Stomach (tissue), 9 donors: Measurements from ENCODE around the gene RAB6B. TPM values are rescaled to one million over a fixed set of nuclear protein-coding genes. Genes with fewer than 3 reads are reported as not detected.
"Not testable (repeated sequence)": the region's sequence is repeated elsewhere in the genome, so short reads cannot be mapped to it uniquely, and the experiment has no call there.

ENCODE experiments used
- DNase-seq, 2 donors: peaks; one replicate each; pipeline versions ENCODE4 v3.0.0 to v3.0.0-alpha.2; 2013 to 2019
- H3K27ac ChIP-seq, 5 donors: fragments of 200-600 bp in 4 of 5; sonication (generic) in 4 of 5; one replicate each; pipeline ENCODE4 v1.5.1; 2013 to 2019; ENCODE audit warnings: mild to moderate bottlenecking in 1 of 5, moderate library complexity in 1 of 5
- H3K27me3 ChIP-seq, 3 donors: fragments of 200-600 bp; sonication (generic); one replicate each; pipeline ENCODE4 v1.5.1; 2017 to 2019; ENCODE audit warnings: mixed run types in 1 of 3
- H3K36me3 ChIP-seq, 4 donors: fragments of 200-600 bp; sonication (generic); 1 replicate in 3 of 4; 2 replicates in 1 of 4; pipeline ENCODE4 v1.5.1; 2016 to 2019
- H3K4me1 ChIP-seq, 4 donors: fragments of 200-600 bp; sonication (generic); one replicate each; pipeline ENCODE4 v1.5.1; 2016 to 2019
- H3K4me3 ChIP-seq, 4 donors: fragments of 200-600 bp; sonication (generic) in 3 of 4; one replicate each; pipeline ENCODE4 v1.5.1; 2016 to 2019; ENCODE audit warnings: mild to moderate bottlenecking in 1 of 4
- H3K9me3 ChIP-seq, 4 donors: fragments of 200-600 bp; sonication (generic); one replicate each; pipeline ENCODE4 v1.5.1; 2016 to 2019
- CTCF ChIP-seq, 7 experiments: fragments of 450-650 bp in 4 of 7; fragments of 200-600 bp in 3 of 7; sonication (generic) in 3 of 7; IDR thresholded peaks; one replicate each; pipeline ENCODE4 v1.5.1; 2016 to 2019; ENCODE audit warnings: antibody characterized with exemption in 7 of 7, control low read depth in 2 of 7, mild to moderate bottlenecking in 1 of 7
- EP300 ChIP-seq: sonication (generic); formaldehyde crosslinking; IDR thresholded peaks from one replicate; pipeline ENCODE4 v1.6.1; 2017; ENCODE audit warnings: antibody characterized with exemption
- POLR2A ChIP-seq, 4 donors: fragments of 450-650 bp; IDR thresholded peaks; one replicate each; pipeline ENCODE4 v1.6.1; 2016; ENCODE audit warnings: antibody characterized with exemption in 4 of 4, control low read depth in 2 of 4, mild to moderate bottlenecking in 1 of 4, moderate library complexity in 1 of 4
- POLR2AphosphoS5 ChIP-seq, 3 donors: sonication (generic); formaldehyde crosslinking; IDR thresholded peaks; one replicate each; pipeline ENCODE4 v1.6.1; 2016; ENCODE audit warnings: antibody characterized with exemption in 3 of 3
- WGBS, 5 donors: extraction: QIAGEN DNeasy Blood & Tissue Kit in 3 of 5; methylation state at CpG; one replicate each; pipeline versions ENCODE4 v1.1.5 to v1.1.7; 2013 to 2018; 5-methylcytosine and 5-hydroxymethylcytosine counted together
- intact Hi-C: fragments of 100-400 bp; cut with DNase I; formaldehyde crosslinking; loops from one replicate; pipeline ENCODE4 v1.15.1; 2023; ENCODE audit warnings: low total_unique reads
- polyA plus RNA-seq, 3 donors: library from polyadenylated mRNA; stranded (reverse); fragments of 200-250 nt; gene quantifications; one replicate each; pipeline ENCODE4 v1.2.3, GENCODE V29; 2013
- total RNA-seq, 5 donors: library from RNA; depleted of rRNA; stranded (reverse); fragments of >200 nt; gene quantifications; one replicate each; pipeline versions ENCODE4 v1.1.0 to v1.2.3, GENCODE V29; 2014 to 2016
- donor health status: healthy with polysubstance abuse.
- donor health status: Bipolar disorder and iron deficiency.
- donor health status: healthy.

The RAB6B gene
- total and polyA plus RNA-seq, 8 donors = 0.58 to 7.5 (median 1.9) TPM

GRCh38 chr3:133781570-133781969, 114.1 kb downstream of the RAB6B start:
- H3K36me3 ChIP-seq = no peaks in the 10 kb centered on the region
- no peak overlapping the region for H3K27ac ChIP-seq
- peaks cover 0 to 6% (median 4%) of the 10 kb centered on the region in 3 donors for H3K27me3 ChIP-seq
- H3K9me3 ChIP-seq = peaks cover 0 to 4% (median 0%) of the 10 kb centered on the region in 4 donors
- no peak for TF ChIP-seq POLR2AphosphoS5 (IDR thresholded peaks at IDR 0.05)
- TF ChIP-seq POLR2A (IDR thresholded peaks at IDR 0.05) = no peak
- no peak for TF ChIP-seq CTCF (IDR thresholded peaks at IDR 0.05)
- no peak for TF ChIP-seq EP300
- intact Hi-C loops = no loop called here
- no peak for DNase-seq
- no peaks in the 10 kb centered on the region for H3K4me1 ChIP-seq
- H3K4me3 ChIP-seq = no peak overlapping the region

- DNase-seq, intact Hi-C loops, H3K4me3 ChIP-seq, H3K27me3 ChIP-seq, H3K36me3 ChIP-seq, H3K9me3 ChIP-seq, H3K4me1 ChIP-seq, H3K27ac ChIP-seq: not testable (repeated sequence)
- 81 to 91% (median 86%) methylated on average over 6 of the region's 6 CpGs for WGBS, 5 donors
Observed at GRCh38 chr3:133780756-133781155, 114.9 kb downstream of the RAB6B start.

DNA sequence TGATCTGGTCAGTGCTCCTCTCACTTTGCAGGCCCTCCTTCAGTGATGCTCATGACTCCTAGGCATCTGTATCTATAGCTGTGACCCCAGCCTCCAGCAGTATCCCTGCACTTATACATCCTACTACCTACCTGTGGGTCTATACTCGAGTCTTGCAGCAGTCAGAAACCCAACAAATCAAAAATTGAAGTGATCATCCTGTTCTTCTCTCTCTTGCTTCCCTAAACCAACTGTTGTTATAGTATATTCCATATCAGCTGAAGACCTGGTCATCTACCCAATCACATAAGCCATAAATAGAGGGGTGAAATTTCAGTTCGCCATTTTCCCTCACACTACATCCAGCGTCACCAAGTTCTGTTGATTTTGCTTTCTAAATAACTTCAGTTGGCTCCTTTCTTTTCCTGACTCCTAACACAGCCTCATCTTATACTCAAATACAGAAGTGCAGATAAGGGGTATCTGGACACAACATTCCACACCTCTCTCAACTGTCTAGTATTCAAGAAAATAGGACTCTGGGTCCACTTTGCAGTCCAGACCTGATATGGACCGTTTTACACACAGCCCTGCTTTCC, 116.0 kb downstream of the RAB6B start:
- no peaks in the 10 kb centered on the region for H3K36me3 ChIP-seq
- TF ChIP-seq EP300 (no peak), POLR2A (IDR thresholded peaks at IDR 0.05) (no peak), POLR2AphosphoS5 (IDR thresholded peaks at IDR 0.05) (no peak), CTCF (IDR thresholded peaks at IDR 0.05) (no peak)
- intact Hi-C loops = no loop called here

GRCh38 chr3:133777807-133778568, 117.7 kb downstream of the RAB6B start:
- Histone ChIP-seq H3K27ac (no peak overlapping the region), H3K4me3 (no peak overlapping the region), H3K36me3 (no peaks in the 10 kb centered on the region), H3K27me3 (no peaks in the 10 kb centered on the region), H3K4me1 (no peaks in the 10 kb centered on the region), H3K9me3 (no peaks in the 10 kb centered on the region)
- WGBS, 5 donors = 50 to 66% (median 60%) methylated on average over 8 of the region's 8 CpGs
- TF ChIP-seq POLR2AphosphoS5 (IDR thresholded peaks at IDR 0.05) = no peak
- TF ChIP-seq POLR2A (IDR thresholded peaks at IDR 0.05) = no peak
- no peak for TF ChIP-seq EP300
- no peak for TF ChIP-seq CTCF (IDR thresholded peaks at IDR 0.05)
- intact Hi-C loops = no loop called here
- DNase-seq = no peak

More for the DNA sequence above, 116.0 kb downstream of the RAB6B start:
- H3K27ac ChIP-seq = no peak overlapping the region
- no peaks in the 10 kb centered on the region for H3K4me1 ChIP-seq
- peaks cover 0 to 6% (median 4%) of the 10 kb centered on the region in 3 donors for H3K27me3 ChIP-seq
- no peak overlapping the region for H3K4me3 ChIP-seq
- peaks cover 0 to 4% (median 0%) of the 10 kb centered on the region in 4 donors for H3K9me3 ChIP-seq
- WGBS, 5 donors = 42 to 76% (median 52%) methylated on average over 4 of the region's 4 CpGs
- DNase-seq = no peak
